Stimulated activated CD4-positive, alpha-beta T cell treated with anti-CD3 and anti-CD28 coated beads, TNF-alpha, amount 100 ng/mL, for 48 hours (primary cell): ENCODE results near the gene EDARADD.
A peak's percentile ranks its signal among the peaks of the same experiment; 100 is the strongest.

Experiments used
- DNase-seq, 3 donors: peaks; one replicate each; pipeline ENCODE4 v3.0.0-alpha.2; 2020; ENCODE audit warnings: low read depth in 3 of 3

EDARADD gene

GRCh38 chr1:236394879-236395229 lies 768 bp downstream of the EDARADD start:
- DNase-seq: peak in 1 of 3 donors; percentile 13

GRCh38 chr1:236395230-236395946 lies 1.3 kb downstream of the EDARADD start:
- DNase-seq: peak in 1 of 3 donors; percentile 32

GRCh38 chr1:236395947-236396664 lies 2.0 kb downstream of the EDARADD start:
- DNase-seq: peak in 1 of 3 donors; percentile 13

DNA sequence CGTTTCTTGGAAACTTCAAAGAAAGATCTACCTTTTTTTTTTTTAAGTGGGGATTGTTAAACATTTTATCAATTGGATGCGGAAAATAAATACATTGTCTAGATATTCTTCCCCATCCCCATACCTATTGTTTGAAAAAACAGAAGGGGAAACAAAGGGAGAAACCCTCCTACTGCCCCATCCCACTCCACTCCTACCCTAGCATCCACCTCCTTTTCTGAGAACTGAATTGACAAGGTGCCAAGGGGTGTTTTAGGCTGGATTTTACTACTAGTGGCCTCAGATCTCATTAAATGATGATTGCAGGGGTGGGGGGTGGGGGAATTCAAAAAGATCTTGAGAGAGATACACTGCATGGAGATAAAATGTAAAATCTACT lies 2.6 kb downstream of the EDARADD start:
- no peak for DNase-seq

DNA sequence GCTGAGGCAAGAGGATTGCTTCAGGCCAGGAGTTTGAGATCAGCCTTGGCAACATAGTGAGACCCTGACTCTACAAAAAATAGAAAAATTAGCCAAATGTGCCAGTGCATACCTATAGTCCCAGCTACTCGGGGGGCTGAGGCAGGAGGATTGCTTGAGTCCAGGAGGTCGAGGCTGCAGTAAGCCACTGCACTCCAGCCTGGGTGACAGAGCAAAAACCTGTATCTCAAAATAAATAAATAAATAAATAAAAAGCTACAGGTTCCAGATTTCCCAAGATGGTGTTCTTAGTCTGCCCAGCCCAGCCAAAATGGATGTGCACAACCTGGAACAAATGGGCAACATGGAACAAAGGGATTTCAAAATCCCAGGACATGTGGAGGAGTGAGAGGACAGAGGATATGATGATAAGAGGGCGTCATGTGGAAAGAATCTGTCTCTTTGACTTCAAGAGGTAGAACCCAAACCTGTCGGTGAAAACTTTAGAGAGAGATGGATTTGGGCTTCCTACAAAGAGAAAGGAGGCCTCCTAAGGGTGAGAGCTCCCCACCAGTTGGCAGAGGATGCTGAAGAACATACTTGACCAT lies 3.2 kb downstream of the EDARADD start:
- DNase-seq: no peak

- DNase-seq: no peak
Observed at GRCh38 chr1:236398538-236398937, 4.5 kb downstream of the EDARADD start.

- no peak for DNase-seq
Observed at GRCh38 chr1:236400061-236400603, 6.0 kb downstream of the EDARADD start.

GRCh38 chr1:236401698-236402097 lies 7.6 kb downstream of the EDARADD start:
- no peak for DNase-seq

GRCh38 chr1:236403905-236404696 lies 10.0 kb downstream of the EDARADD start:
- DNase-seq: no peak

GRCh38 chr1:236407059-236407458 lies 13.0 kb downstream of the EDARADD start:
- DNase-seq: no peak

- DNase-seq: no peak
Observed at GRCh38 chr1:236413688-236414087, 19.6 kb downstream of the EDARADD start.

- DNase-seq: no peak
Observed at GRCh38 chr1:236416165-236416564, 22.1 kb downstream of the EDARADD start.

DNA sequence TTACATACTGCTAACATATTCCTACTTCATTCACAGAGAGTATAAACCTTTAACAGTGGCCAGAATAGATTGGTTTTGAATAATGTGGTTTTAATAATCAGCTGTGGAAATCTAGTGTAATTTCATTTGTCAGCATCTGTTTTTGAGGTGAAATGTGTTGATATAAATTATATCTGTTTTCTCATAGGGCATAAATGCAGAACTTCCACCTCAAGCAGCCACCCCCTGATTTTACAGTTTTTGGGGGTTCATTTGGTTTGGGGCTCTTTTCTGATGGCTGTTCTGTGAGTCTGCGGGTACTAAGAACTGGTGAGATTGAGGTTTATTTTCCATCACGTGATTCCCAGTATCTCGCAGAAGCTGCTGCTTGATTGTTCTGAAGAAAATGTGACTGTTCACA lies 23.2 kb downstream of the EDARADD start:
- DNase-seq: no peak

DNA sequence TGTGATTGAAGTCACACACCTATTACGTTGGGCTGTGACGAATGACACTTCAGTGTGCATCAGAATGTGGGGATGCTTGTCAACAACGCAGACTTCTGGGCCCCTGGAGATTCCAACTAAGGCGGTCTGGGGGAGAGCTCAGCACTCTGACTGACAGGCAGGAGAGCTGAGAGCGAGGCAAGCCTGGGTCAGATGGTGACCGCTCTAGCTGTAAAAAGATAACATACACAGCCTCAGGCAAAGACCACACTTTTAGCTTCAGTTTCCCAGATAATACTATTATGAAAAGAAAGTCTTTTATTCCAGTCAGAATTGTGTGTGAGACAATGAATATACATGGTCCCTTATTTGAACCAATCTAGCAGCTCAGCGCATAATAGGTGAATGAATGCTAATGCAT lies 25.4 kb downstream of the EDARADD start:
- no peak for DNase-seq

GRCh38 chr1:236421022-236421421 lies 26.9 kb downstream of the EDARADD start:
- DNase-seq: no peak

GRCh38 chr1:236421850-236422516 lies 27.9 kb downstream of the EDARADD start:
- DNase-seq: no peak

DNA sequence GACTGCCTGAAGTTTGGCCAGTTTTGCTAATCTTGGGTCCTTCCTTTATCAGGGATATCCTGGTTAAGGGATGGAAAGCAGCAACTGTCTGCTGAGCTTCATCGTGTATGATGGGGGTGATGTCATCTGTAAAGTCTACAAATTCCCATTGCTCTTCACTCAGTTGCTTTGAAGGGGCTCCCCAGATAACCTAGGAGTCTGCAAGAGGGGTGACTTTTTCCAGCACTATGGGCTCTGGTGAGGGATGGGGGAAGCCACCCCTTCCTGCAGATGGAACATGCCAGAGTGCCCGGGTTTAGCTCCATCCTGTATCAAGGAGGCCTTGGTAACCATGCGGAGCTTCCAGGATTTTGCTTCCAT lies 28.4 kb downstream of the EDARADD start:
- no peak for DNase-seq

DNA sequence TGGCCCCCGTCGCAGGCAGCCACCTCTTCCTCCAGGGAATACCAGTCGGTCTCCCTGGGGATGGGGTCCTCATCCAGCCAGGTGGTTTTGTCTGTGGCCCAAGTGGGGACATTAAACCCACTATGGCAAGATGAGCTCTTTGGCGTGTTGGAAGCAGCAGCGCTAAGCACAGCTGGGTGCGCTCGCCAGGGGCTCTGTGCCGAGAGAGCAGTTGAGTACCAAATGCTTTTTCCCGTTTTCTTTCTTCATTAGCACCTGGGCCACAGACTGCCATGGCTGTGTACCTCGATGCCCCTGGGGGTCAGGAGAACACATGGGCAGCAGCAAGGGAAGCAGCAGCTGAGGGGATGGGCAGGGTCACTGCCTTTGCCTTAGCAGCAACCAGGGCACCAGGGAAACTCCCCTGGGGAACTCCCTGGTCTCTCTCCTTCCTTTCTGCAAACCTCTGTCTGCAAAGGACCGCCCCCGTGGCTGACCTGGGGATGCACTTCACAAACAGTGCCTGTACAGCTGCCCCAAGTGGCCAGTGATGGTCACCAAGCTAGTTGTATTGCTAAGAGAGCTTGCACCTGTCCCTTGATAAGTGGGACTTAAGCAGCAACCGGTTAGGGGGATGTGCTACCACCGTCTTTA lies 31.1 kb downstream of the EDARADD start:
- no peak for DNase-seq

- DNase-seq: no peak
Observed at GRCh38 chr1:236426215-236426614, 32.1 kb downstream of the EDARADD start.

- DNase-seq: no peak
Observed at GRCh38 chr1:236429715-236430274, 35.7 kb downstream of the EDARADD start.

DNA sequence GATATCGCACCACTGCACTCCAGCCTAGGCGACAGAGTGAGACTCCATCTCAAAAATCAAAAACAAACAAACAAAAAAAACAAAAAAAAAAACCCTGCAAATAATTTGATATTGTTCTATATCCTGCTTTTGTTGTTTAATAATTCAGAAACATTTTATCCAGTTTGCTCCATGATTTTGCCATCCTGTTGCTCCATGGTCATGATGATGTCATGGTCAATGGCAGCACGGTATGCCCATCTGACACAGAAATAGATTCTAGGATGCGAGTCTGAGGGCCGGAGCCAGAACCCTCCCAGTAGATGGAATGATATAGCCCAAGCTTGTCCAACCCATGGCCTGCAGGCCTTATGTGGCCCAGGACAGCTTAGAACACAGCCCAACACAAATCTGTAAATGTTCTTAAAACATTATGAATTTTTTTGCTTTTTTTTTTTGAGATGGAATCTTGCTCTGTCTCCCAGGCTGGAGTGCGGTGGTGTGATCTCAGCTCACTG lies 39.8 kb downstream of the EDARADD start:
- no peak for DNase-seq
